ENCODE measurements around the gene TEDDM1. TPM values are rescaled to one million over a fixed set of nuclear protein-coding genes. Genes with fewer than 3 reads are reported as not detected.
A peak's percentile ranks its signal among the peaks of the same experiment; 100 is the strongest.

The TEDDM1 gene
- total RNA-seq, 6 experiments from 2014 or later, result not detected

DNA sequence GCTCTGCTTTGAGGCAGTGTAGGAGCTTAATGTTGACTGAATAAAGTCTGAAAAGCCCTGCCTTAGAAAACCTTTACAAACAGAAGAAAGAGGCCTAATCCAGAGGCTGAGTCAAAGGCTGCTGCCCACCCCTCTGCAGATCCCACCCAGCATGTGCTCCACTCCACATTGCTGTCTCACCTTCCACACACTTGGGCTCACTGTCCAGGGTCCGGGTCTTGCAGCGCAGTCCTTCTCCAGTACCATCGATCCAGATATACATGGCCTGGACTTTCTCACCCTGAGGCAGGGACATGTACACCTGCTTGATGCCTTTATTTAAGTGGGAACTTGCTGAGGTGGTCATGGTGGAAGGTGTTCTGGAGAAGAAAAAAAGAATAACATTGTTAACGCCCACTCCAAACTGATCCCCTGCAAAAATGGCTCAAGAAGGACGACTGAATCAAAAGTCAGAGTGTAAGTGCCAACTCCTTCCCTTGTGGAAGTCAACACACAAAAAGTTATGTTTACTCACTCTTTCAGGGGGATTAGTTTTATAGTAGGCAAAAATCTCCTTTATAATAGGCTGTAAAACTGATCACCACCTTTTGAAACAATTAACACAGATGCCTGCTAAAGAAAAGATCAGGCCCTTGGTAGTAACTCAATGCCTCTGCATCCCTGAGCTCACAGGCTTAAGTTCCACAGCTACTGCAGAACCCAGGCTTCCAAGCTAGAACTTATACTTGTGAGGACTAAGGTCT lies 11.9 kb downstream of the TEDDM1 start:
- DNase-seq, result no peak
- Mint-ChIP-seq H3K4me3 (peak overlapping the region; percentile 100), H3K9me3 (no peaks in the 10 kb centered on the region), H3K36me3 (ENCODE audit: low read depth) (peaks cover 59% of the 10 kb centered on the region), H3K27me3 (ENCODE audit: insufficient read depth) (no peaks in the 10 kb centered on the region), H3K4me1 (ENCODE audit: low read depth) (peaks cover 22% of the 10 kb centered on the region), H3K27ac (0 out of 2 replicates have a peak overlapping the region, but pooled peaks have one; percentile 83)
- TF ChIP-seq, protein P1, sequence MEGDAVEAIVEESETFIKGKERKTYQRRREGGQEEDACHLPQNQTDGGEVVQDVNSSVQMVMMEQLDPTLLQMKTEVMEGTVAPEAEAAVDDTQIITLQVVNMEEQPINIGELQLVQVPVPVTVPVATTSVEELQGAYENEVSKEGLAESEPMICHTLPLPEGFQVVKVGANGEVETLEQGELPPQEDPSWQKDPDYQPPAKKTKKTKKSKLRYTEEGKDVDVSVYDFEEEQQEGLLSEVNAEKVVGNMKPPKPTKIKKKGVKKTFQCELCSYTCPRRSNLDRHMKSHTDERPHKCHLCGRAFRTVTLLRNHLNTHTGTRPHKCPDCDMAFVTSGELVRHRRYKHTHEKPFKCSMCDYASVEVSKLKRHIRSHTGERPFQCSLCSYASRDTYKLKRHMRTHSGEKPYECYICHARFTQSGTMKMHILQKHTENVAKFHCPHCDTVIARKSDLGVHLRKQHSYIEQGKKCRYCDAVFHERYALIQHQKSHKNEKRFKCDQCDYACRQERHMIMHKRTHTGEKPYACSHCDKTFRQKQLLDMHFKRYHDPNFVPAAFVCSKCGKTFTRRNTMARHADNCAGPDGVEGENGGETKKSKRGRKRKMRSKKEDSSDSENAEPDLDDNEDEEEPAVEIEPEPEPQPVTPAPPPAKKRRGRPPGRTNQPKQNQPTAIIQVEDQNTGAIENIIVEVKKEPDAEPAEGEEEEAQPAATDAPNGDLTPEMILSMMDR (IDR thresholded peaks at IDR 0.05), result no peak

DNA sequence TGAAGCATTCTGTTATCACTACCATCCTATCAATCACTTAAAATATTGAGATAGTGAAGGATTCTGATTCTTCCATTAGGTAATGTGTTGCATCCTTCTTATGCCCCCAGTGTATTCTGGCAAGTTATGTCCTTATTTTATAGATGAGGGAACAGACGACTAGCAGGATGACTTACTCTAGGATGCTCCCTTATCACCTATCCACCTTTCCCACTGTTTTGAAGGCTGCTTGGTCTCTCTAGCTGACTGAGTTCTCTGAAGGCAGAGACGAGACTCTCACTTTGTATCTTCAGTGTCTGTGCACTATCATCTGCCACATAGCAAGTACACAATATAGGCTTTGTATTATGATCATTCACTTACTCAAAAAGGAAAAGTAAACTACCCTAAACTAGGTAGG lies 12.9 kb downstream of the TEDDM1 start:
- no peak for DNase-seq
- Mint-ChIP-seq H3K9me3 (no peaks in the 10 kb centered on the region), H3K4me1 (ENCODE audit: low read depth) (peaks cover 20% of the 10 kb centered on the region), H3K27me3 (ENCODE audit: insufficient read depth) (no peaks in the 10 kb centered on the region), H3K4me3 (no peak overlapping the region), H3K27ac (no peak overlapping the region), H3K36me3 (ENCODE audit: low read depth) (peaks cover 65% of the 10 kb centered on the region)
- TF ChIP-seq, protein P1 (IDR thresholded peaks at IDR 0.05), result no peak

DNA sequence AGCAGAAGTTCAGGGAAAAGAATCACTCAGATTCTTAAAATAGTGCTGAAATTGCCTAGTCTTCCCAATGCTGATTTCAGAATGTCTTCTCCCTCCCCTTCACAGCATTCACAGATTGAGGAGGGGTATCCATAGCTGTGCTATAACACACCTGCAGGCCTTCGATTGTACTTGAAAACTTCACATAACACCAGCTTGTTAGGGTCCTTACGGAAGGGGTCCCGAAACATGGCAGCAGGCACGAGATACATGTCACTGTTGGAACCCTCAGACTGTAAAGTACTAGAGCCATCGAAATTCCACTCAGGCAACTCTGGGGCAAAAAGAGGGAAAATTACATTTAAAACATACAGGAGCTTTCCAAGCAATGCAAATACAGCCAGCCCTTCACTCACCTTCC lies 13.5 kb downstream of the TEDDM1 start:
- no peaks in the 10 kb centered on the region for H3K27me3 Mint-ChIP-seq (ENCODE audit: insufficient read depth)
- no peaks in the 10 kb centered on the region for H3K9me3 Mint-ChIP-seq
- H3K4me1 Mint-ChIP-seq (ENCODE audit: low read depth), result peaks cover 20% of the 10 kb centered on the region
- DNase-seq, result no peak
- TF ChIP-seq, protein P1 (IDR thresholded peaks at IDR 0.05), result no peak
- H3K4me3 Mint-ChIP-seq, result no peak overlapping the region
- no peak overlapping the region for H3K27ac Mint-ChIP-seq
- H3K36me3 Mint-ChIP-seq (ENCODE audit: low read depth), result peaks cover 67% of the 10 kb centered on the region

DNA sequence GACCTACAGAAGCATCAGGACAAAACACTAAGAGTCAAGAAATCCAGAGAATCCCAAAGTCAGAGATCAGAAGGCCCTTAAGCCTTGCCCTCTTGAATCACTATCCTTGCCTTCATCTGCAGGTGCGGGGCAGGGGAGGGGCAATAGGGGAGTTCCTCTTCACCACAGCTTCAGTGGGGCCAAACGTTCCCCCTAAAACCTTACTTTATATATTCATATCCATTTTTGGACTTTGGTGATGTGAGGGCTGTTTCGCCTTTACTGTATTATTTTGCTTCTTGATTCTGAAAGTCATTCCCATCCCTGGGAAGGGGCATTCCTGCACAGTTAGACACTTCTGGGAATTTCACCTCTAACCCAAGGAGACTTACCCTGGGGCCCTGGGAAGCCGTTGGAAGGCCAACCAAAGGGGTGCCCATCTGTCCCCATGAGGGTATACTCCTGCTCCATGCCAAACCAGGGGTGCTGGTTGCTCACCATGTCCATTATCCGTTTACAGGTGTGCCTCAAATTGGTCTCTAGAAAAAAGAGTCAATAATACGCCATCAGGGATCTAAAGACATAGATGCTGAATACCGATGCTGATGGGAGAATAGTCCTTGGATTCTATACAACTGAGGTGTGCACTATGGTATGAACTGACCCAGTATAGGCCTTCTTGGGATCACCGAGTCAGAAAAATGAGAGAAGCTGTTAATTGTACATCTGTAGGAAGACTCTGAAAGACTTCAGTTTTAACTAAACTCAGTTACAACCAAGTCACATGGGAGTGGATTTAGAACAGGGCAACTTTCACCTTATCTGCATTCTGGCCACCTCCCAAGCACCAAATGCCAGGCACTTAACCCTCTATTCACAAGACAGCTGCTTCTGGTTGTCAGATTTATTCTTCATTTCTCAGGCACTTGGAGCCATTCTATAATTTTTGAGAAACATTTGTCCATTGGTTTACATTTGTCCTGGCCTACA lies 14.3 kb downstream of the TEDDM1 start:
- Mint-ChIP-seq H3K27ac (no peak overlapping the region), H3K4me1 (ENCODE audit: low read depth) (peaks cover 20% of the 10 kb centered on the region), H3K9me3 (no peaks in the 10 kb centered on the region), H3K27me3 (ENCODE audit: insufficient read depth) (no peaks in the 10 kb centered on the region), H3K36me3 (ENCODE audit: low read depth) (peaks cover 72% of the 10 kb centered on the region), H3K4me3 (no peak overlapping the region)
- no peak for DNase-seq
- TF ChIP-seq, protein P1 (IDR thresholded peaks at IDR 0.05), result no peak

DNA sequence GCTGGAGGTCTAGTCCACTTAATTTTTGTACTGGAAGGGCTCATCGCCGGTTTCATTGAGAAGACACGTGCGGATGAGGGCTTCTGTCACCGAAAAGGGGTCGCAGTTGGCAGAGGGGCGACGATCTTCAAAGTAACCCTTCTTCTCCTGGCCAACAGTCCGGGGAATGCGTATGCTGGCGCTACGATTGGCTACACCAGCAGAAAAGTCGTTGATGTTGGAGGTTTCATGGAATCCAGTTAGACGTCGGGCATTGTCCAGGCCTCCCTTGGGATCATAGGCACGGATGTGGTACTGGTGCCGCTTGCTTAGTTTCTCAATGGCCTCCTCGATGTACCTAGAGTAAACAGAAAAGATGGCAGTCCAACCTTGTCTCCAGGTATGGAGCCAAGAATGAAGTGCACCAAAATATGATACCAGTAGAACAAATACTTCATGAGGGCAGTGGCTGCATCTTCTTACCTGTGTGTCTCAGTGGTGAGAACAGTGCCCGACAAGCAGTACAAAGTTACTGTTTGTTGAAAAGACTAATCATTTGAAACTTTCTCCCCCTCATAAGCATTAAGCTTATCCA lies 16.0 kb downstream of the TEDDM1 start:
- TF ChIP-seq, protein P1 (IDR thresholded peaks at IDR 0.05), result no peak
- DNase-seq, result no peak
- H3K9me3 Mint-ChIP-seq, result no peaks in the 10 kb centered on the region
- H3K27me3 Mint-ChIP-seq (ENCODE audit: insufficient read depth), result no peaks in the 10 kb centered on the region
- no peak overlapping the region for H3K4me3 Mint-ChIP-seq
- peaks cover 16% of the 10 kb centered on the region for H3K4me1 Mint-ChIP-seq (ENCODE audit: low read depth)
- no peak overlapping the region for H3K27ac Mint-ChIP-seq
- peaks cover 58% of the 10 kb centered on the region for H3K36me3 Mint-ChIP-seq (ENCODE audit: low read depth)

All from HFFc6 (cell line).